Endometrial microvascular endothelial cells (primary cell): ENCODE data around the gene DCUN1D3. TPM values are rescaled to one million over a fixed set of nuclear protein-coding genes. Genes with fewer than 3 reads are reported as not detected.

Experiments
- in situ Hi-C: cut with HindIII; loops from 2 replicates; pipeline ENCODE4 v1.10.0; 2017; ENCODE audit warnings: low sequenced_read_pairs, low pct_unique_long_range_greater_than_20kb; ENCODE audit errors: inconsistent ontology term
- total RNA-seq: library from RNA; depleted of rRNA; stranded (reverse); fragments of >200 nt; gene quantifications from one replicate; pipeline ENCODE4 v1.2.3, GENCODE V29; 2015; ENCODE audit errors: inconsistent ontology term

The DCUN1D3 gene
- total RNA-seq, 1 donor from 2014 or later = 37.7 TPM

- in situ Hi-C loops = loop anchor here (10.0 kb wide), 1 partner anchor 53 kb away; the partner anchor contains the start of genes DCUN1D3 and LYRM1
These were observed 48.6 kb downstream of the DCUN1D3 start for GRCh38 chr16:20851601-20852000.

DNA sequence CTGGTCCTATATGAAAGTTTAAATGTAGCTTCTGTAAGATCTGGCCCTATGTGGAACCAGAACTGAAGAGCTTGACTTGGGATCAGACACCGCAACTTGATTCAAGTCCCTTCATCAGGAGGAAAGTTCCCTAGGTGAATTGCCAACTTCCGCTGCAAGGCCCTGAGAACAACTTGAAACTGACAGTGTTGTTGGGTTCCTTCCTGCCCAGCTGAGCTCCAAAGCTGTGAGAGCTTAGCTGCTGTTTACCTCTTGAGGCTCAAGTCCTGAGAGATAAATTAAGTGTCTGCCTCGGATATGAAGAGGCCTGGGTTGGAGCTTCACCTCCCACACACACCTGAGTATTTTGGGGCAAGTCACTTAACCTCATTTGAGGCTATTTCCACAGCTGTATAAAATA lies 49.2 kb downstream of the DCUN1D3 start:
- in situ Hi-C loops = loop anchor here (10.0 kb wide), 1 partner anchor 54 kb away; the partner anchor contains the start of genes DCUN1D3 and LYRM1

GRCh38 chr16:20849589-20850390 lies 50.4 kb downstream of the DCUN1D3 start:
- in situ Hi-C loops = loop anchor here (10.0 kb wide), 1 partner anchor 55 kb away; the partner anchor contains the start of genes DCUN1D3 and LYRM1

GRCh38 chr16:20847550-20847949 lies 52.6 kb downstream of the DCUN1D3 start:
- in situ Hi-C loops = no loop called here

DNA sequence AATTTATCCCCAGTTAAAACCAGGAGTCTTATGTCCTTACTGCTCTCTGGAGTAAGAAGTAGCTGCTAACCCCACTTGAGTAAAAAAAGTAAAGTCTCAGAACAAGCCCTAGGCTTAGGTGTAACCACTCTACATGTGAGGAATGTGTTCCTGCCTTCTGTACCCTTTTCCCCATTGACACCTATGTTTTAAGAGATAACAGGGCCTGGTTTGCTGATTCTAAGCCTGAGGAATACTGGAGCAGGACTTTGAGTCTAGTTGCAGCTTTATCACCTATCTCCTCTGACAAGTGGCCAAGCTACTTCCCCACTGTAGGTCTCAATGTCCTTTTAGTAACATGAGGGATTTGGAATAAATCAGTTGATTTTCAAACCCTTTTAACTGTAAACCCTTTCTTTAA lies 53.6 kb downstream of the DCUN1D3 start:
- in situ Hi-C loops = no loop called here

- in situ Hi-C loops = no loop called here
These were observed 54.1 kb downstream of the DCUN1D3 start for GRCh38 chr16:20846030-20846429.

DNA sequence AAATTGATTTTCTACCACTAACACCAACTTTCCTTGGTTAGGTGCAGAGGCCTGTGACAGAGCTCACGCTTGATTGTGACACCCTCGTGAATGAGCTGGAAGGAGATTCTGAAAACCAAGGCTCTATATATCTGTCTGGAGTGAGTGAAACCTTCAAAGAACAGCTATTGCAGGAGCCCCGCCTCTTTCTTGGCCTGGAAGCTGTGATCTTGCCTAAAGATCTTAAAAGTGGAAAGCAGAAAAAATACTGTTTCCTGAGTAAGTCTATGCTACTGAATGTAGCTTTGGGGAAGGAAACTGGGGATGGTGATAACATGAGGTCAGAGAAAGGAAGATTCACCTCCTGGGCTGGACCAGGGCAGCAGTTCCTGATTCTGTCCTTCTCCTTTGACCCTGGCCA lies 55.6 kb downstream of the DCUN1D3 start:
- in situ Hi-C loops = no loop called here

- in situ Hi-C loops = no loop called here
These were observed 56.1 kb downstream of the DCUN1D3 start for GRCh38 chr16:20844054-20844453.

- in situ Hi-C loops = no loop called here
These were observed 60.7 kb downstream of the DCUN1D3 start for GRCh38 chr16:20839504-20839903.

GRCh38 chr16:20838240-20838639 lies 61.9 kb downstream of the DCUN1D3 start:
- in situ Hi-C loops = no loop called here

DNA sequence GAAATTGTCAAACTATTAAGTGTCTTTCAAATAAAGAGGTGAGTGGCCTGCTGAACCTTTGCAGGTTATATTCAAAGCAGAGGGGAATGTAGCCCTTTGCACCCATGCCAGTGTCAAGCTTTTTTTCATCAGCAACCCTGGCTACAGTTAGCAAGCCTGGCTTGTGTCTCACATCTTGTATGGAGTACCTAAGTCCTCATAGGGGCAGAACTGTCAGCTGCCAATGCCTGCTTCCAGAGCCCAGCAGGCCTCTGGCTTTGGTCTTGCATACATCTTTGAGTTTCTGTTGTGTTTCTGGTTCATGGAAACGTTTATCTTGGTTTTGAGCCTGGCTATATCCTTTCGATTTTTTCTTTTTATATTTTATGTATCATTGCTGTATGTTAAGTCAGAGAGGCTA lies 67.1 kb downstream of the DCUN1D3 start:
- in situ Hi-C loops = no loop called here

- in situ Hi-C loops = no loop called here
These were observed 69.8 kb downstream of the DCUN1D3 start for GRCh38 chr16:20830372-20830771.

DNA sequence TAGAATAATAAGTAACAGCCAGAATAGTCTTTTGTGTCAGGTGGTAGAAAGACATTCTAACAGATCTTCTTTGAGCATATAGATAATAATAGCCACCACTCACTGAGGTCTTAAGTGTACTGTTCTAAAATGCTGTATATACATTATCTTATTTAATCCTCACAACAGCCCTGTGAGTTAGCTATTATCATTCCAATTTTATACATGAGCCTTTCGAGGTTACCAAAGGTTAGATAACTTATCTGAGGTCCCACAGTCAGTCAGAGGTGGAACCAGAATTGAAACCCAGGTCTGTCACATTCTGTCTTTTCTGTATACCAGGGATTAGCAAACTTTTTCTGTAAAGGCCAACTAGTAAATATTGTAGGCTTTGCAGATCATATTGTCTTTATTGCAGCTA lies 70.6 kb downstream of the DCUN1D3 start:
- in situ Hi-C loops = no loop called here

DNA sequence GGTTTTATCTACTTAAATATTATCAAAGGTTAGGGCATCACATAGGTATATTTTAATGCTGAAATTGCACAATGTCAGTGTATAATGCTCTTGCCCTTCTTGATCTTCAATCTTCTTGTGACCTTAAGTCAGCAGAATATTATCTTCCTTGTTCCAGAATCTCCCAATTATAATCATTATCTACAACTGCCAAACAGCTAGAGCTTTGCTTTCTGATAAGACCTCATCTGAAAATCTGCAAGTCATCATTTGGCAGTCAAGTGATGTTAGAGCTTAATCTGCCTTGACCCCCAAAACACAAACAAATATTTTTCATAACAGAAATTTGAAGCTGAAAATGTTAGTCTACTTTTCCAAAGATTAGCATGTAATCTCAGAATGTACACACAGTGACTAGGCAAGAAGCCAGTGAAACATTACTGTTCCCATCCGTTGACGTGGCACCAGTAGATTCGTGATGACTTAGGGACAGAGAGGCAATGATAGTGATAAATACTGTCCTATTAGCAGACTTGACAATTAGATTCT lies 74.1 kb downstream of the DCUN1D3 start:
- in situ Hi-C loops = no loop called here

- in situ Hi-C loops = no loop called here
These were observed 77.4 kb downstream of the DCUN1D3 start for GRCh38 chr16:20822521-20823325.

DNA sequence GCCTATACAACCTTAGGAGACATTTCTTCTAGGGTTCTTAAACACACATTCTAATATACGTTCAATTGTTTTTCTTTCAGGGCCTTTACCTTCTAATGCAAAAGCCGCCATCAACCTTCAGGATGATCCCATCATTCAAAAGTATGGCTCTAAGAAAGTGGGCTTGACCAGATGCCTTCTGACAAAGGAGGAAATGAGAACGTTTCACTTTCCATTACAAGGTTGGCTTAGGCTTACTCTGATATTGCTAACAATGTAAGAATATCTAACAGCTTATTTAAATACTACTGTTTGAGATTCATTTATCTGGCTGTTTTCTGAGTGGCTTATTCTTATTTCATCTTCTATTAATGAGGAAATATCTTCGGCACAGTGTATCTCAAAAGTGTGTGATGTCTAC lies 78.5 kb downstream of the DCUN1D3 start:
- in situ Hi-C loops = no loop called here

- in situ Hi-C loops = no loop called here
These were observed 81.1 kb downstream of the DCUN1D3 start for GRCh38 chr16:20818929-20819585.

GRCh38 chr16:20814784-20815183 lies 85.4 kb downstream of the DCUN1D3 start:
- in situ Hi-C loops = no loop called here

GRCh38 chr16:20812510-20812909 lies 87.6 kb downstream of the DCUN1D3 start:
- in situ Hi-C loops = no loop called here
